GM21723 (cell line): ENCODE data around the gene MYO6.
A peak's percentile ranks its signal among the peaks of the same experiment; 100 is the strongest.
"Not testable (repeated sequence)": the region's sequence is repeated elsewhere in the genome, so short reads cannot be mapped to it uniquely, and the experiment has no call there.

Experiments
- ATAC-seq: cut with Tn5 transposase; IDR thresholded peaks from one replicate; pipeline ENCODE4 v1.9.1; 2021; ENCODE audit warnings: mild to moderate bottlenecking, moderate library complexity; ENCODE audit not compliant: unreplicated experiment

The MYO6 gene

DNA sequence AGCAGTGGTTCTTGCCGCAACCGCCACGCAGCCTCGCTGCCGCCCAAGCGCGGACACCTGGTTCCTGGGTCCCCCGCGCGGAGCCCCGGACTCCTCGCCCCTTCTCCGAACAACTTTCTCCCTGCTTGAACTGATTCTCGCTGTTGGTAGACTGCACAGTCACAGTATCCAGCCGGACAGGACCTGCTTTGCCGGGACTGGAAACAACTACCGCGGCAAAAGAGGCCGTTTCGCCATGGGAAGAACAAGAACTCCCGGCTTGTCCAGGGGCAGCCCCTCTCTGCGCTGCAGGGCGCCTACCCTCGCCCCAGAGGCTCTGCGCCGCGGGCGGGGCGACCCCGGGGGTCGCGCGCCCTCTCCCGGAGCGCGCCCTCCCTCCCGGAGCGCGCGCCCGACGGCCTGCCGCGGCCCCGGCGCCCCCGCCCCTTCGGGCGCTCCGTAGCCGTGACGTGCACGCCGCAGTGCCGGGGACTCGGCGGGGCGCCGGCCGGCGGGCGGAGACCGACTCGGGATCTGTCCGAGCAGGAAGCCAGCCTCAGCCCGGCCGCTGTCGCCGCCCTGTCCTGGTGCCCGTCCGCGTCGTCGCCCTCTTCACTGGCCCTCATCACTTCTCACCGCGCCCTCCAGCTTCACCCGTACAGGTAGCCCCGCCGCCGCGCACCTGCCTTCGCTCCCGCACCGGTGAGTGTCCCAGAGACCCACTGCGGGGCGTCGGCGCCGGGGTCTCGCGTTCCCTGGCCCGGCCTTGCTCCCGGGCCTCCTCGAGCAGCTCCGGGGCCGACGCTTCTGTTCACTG is at the start of gene MYO6:
Gene MYO6, plus strand, starts transcription at position 497 of the 796 bp plus-strand sequence. CDS start 68,309 bp downstream, outside the sequence.
- ATAC-seq: peak; percentile 89

- not testable (repeated sequence) for ATAC-seq
Observed at GRCh38 chr6:75708334-75708733, 40.7 kb upstream of the MYO6 start.

DNA sequence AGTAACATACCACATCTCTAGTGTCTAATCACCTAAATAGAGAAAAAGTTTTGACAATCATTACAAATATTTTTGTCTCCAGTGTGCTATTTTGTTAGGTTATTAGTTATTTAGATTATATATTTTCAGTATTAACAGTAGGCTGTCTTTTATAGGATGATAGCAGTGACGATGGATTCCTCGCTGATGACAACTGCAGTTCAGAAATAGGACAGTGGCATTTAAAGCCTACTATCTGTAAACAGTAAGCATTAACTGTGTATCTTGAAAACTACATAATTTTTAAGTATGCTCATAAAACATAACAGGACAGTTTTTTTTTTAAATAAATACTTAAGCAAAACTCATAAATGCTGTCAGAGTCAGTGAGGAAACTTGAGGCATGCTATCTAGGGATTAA is 37.9 kb upstream of the MYO6 start:
- no peak for ATAC-seq

DNA sequence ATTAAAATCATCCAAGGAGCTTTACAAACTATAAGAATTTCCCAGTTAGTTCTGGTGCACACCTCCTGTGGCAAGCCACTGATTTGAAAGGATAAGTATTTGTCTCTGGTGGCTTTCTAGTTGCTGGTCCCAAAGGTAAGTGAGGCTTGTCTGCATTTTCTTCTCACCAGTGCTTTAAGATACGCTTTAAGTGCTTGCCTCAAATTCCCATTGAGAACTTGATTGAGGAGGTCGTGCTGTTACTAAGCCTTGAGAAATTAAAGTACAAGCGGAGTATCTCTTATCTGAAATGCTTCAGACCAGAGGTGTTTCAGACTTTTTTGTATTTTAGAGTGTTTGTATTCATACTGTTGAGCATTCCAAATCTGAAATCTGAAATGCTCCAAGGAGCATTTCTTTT is 29.9 kb upstream of the MYO6 start:
- no peak for ATAC-seq

- no peak for ATAC-seq
Observed at GRCh38 chr6:75723382-75723781, 25.7 kb upstream of the MYO6 start.

GRCh38 chr6:75727206-75727605 is 21.8 kb upstream of the MYO6 start:
- no peak for ATAC-seq

DNA sequence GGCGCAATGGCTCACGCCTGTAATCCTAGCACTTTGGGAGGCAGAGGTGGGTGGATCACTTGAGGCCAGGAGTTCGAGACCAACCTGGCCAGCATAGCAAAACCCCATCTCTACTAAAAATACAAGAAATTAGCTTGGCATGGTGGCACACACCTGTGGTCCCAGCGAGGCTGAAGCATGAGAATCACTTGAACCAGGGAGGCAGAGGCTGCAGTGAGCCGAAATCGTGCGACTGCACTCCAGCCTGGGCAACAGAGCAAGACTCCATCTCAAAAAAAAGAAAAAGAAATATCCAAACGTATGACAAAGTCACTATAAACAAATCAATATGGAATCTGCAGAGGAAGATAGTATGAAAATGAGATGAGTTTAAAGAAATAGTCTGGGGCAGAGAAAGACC is 18.0 kb upstream of the MYO6 start:
- ATAC-seq: not testable (repeated sequence)

- peak; percentile 81 for ATAC-seq
Observed at GRCh38 chr6:75735491-75736186, 13.4 kb upstream of the MYO6 start.

DNA sequence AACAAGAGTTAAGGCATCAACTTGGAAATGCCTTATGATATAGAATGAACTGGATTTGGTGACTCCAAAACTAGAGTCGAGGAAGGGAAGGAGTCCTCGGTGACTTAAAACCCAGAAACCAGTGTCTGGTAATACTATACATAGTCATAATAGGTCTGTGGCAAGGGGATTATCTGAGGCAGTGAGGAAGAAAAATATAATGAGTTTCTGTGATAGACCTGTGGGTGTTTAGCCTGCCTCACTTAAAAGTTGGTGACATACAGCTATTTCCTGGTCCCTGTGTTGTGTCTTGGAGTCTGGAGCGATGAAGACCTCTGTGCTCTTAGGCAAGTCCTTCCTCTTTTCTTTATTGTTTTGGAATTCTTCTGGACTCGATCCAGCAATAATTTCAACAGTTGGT is 5.1 kb upstream of the MYO6 start:
- no peak for ATAC-seq

- ATAC-seq: no peak
Observed at GRCh38 chr6:75745404-75745803, 3.6 kb upstream of the MYO6 start.

- no peak for ATAC-seq
Observed at GRCh38 chr6:75746221-75746620, 2.8 kb upstream of the MYO6 start.

DNA sequence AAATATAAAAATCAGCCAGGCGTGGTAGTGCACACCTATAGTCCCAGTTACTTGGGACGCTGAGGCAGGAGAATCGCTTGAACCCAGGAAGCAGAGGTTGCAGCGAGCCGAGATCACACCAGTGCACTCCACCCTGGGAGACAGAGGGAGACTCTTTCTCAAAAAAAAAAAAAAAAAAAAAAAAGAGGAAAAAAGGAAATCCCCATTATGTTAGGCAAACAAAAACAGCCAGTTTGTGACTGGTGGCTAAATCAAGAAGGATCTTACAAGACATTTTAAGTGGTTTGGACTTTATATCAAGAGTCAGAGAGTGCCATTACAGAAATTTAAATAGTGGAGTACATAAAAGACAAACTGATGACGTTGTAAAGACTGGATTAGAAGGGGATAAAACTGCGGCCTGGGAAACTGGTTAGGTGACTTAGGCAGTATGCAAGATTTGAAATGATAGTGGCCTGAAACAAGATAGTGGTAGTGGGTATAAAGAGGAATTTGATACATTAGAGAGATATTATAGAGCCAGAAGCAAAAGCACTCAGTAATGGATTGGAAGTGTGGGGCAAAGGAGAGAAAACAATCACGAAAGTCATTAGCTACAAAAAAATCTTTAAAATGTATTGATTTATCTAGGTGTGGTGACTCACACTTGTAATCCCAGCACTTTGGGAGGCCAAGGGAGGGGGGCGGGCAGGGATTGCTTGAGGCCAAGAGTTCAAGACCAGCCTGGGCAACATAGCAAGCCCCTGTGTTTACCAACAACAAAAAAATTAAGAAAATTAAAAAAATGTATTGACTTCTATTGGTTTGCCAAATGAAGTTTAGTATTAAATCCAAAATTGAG is 1.7 kb upstream of the MYO6 start:
- ATAC-seq: no peak

- ATAC-seq: no peak
Observed at GRCh38 chr6:75748003-75748742, 866 bp upstream of the MYO6 start.

GRCh38 chr6:75751443-75751842 is 2.4 kb downstream of the MYO6 start:
- ATAC-seq: no peak

DNA sequence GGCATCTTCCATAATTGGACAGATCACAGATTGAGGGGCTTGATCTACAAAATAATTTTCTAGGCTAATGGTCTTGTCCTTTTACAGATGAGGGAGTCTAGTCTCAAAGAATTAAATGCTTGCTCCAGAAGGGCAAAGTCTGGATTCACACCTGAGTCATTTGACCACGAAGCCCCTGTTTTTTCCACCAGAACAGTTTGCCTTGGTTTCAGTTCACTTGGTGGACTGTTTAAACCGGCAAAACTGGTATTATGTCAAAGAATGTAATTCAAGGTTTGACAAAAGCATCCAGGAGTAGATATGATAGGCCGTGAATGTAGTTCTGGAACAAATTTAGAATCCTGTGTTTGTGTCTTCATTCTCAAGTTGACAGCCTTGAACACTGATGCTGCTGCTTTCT is 3.3 kb downstream of the MYO6 start:
- no peak for ATAC-seq

- no peak for ATAC-seq
Observed at GRCh38 chr6:75755704-75756103, 6.7 kb downstream of the MYO6 start.

DNA sequence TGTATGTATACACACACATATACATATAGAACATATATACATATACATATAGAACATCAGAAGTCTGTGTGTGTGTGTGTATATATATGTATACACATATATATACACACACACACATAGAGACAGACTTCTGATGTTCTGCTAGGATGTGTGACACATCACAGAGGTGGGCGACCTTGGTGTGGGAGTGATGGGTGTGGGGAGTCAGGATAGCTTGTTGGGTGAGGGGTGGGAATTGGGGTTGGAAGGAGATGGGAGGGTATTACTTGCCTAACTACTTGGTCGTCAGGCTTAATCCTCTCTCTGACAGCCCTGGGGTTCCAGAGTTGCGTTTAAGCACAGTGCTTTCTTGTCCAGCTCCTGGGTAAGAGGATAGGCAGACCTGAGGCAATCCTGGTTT is 8.3 kb downstream of the MYO6 start:
- no peak for ATAC-seq

DNA sequence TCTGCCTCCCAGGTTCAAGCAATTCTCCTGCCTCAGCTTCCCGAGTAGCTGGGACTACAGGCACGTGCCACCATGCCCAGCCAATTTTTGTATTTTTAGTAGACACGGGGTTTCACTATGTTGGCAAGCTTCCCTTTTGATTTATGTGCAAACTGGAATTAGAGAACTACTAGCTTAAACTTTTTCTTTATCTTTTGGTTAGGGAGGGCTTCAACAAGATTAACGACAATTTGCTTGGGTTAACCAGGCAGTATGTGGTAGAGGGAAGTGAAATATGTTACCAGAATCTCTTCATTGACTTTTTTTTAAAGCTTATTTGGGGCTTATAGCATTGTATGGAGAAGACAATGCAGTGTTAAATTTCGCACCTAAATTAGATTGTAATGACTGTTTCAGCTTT is 9.0 kb downstream of the MYO6 start:
- no peak for ATAC-seq

DNA sequence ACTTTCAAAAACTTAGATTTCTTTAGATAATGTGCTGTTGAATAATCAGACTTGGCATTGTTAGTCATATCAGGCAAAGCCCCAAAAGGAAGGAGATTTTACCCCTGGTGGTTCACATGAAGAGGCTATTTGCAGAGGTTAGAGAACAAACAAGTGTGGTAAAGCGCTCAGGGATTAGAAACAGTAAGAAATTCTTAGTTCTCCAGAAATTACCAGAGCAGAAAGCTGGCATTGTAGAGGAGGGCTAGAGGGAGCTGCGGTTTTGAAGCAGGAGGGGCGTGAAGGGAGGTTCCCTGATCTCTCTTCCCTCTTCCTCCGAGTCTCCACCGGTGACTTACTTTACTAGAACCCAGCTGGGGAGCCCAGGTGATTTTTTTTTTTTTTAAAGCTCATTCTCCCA is 10.2 kb downstream of the MYO6 start:
- no peak for ATAC-seq

GRCh38 chr6:75760320-75760719 is 11.3 kb downstream of the MYO6 start:
- no peak for ATAC-seq

- ATAC-seq: no peak
Observed at GRCh38 chr6:75761489-75761888, 12.4 kb downstream of the MYO6 start.
